Activated CD8-positive, alpha-beta memory T cell treated with anti-CD3 and anti-CD28 coated beads, Interleukin-2, amount 10 ng/mL, durations not matched to agents 7 days and 5 days (primary cell): ENCODE results near the gene LRIT1. TPM values are rescaled to one million over a fixed set of nuclear protein-coding genes. Genes with fewer than 3 reads are reported as not detected.

Source experiments
- ATAC-seq: fragments of 150-1000 bp; cut with Tn5 transposase; one replicate; pipeline ENCODE4 v1.10.0; 2021; ENCODE audit warnings: moderate library complexity
- CTCF ChIA-PET: fragments of 350-600 bp; sonication (Branson Sonifier 250); formaldehyde crosslinking; loops from one replicate; lab custom pipeline; 2021; ENCODE audit warnings: antibody characterized with exemption; lab: Charles Lee
- DNase-seq: peaks from one replicate; pipeline ENCODE4 v3.0.0-alpha.2; 2020
- H3K27ac Mint-ChIP-seq: one replicate; pipeline ENCODE4 v1.8.0; 2021; ENCODE audit warnings: mild to moderate bottlenecking, mixed read lengths
- H3K27me3 Mint-ChIP-seq: one replicate; pipeline ENCODE4 v1.8.0; 2021; ENCODE audit warnings: mixed read lengths
- H3K36me3 Mint-ChIP-seq: one replicate; pipeline ENCODE4 v1.8.0; 2021; ENCODE audit warnings: mild to moderate bottlenecking, mixed read lengths
- H3K4me1 Mint-ChIP-seq: one replicate; pipeline ENCODE4 v1.8.0; 2021; ENCODE audit warnings: mixed read lengths
- H3K4me3 Mint-ChIP-seq: one replicate; pipeline ENCODE4 v1.8.0; 2021; ENCODE audit warnings: mild to moderate bottlenecking, moderate library complexity, mixed read lengths
- H3K9me3 Mint-ChIP-seq: one replicate; pipeline ENCODE4 v1.8.0; 2022; ENCODE audit warnings: low read depth, mixed read lengths
- total RNA-seq, 2 experiments: library from RNA; stranded (reverse); gene quantifications; one replicate each; pipeline ENCODE4 v1.2.3, GENCODE V29; 2021

The LRIT1 gene
- total RNA-seq, 2 experiments from 2014 or later: not detected

DNA sequence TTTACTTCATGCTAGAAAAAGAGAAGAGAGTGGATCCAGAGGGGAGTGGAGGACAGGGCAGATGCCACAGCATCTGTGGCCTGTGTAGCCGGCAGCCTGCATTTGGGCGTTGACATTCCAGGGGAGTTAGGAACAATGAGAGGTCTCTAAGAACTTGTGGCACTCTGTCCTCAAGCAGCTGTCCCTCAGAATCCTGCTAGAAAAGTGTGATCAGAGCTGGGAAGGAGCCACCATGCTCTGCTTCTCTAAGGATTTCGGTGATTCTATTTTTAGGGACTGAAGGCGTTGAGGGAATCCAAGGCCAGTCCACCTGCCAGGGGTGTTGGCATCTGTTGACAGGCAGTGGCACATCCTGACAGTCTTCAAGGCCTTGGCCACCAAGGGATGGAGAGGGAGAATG, 23.6 kb downstream of the LRIT1 start:
- no peak overlapping the region for H3K27ac Mint-ChIP-seq
- peaks cover 4% of the 10 kb centered on the region for H3K9me3 Mint-ChIP-seq
- H3K4me1 Mint-ChIP-seq: no peaks in the 10 kb centered on the region
- no peak for ATAC-seq
- DNase-seq: no peak
- no peak overlapping the region for H3K4me3 Mint-ChIP-seq
- CTCF ChIA-PET: interaction anchor here (4.8 kb wide), 1 partner anchor 70 kb away, joined by 34 read pairs; no protein-coding TSS in a partner anchor
- H3K27me3 Mint-ChIP-seq: no peaks in the 10 kb centered on the region
- H3K36me3 Mint-ChIP-seq: no peaks in the 10 kb centered on the region

DNA sequence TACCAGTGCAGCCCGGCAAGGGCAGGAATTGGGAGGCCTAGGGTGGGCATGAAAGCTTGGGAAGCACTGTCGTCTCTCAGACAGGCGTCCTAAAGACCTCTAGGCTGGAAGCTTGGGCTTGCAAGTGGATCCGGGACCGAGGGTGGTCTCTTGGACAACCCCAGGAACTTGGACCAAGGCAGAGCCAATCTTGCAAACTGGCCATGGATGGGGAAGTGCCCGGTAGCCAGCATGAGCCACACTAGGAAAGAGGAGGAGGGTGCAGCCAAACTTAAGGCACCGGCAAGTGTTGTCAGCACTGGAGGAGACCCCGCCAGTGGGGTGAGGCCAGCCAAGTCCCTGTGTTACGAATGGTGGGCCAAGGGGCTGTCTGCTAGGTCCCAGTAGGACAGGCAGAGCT, 24.5 kb downstream of the LRIT1 start:
- Mint-ChIP-seq H3K9me3 (peaks cover 4% of the 10 kb centered on the region), H3K4me1 (no peaks in the 10 kb centered on the region), H3K4me3 (no peak overlapping the region), H3K27me3 (no peaks in the 10 kb centered on the region), H3K27ac (no peak overlapping the region), H3K36me3 (no peaks in the 10 kb centered on the region)
- DNase-seq (no peak), ATAC-seq (no peak)
- CTCF ChIA-PET: interaction anchor here (2.4 to 4.8 kb wide), 2 partner anchors 23 to 69 kb away, joined by 9 to 34 read pairs; partner anchors contain the start of gene CDHR1

DNA sequence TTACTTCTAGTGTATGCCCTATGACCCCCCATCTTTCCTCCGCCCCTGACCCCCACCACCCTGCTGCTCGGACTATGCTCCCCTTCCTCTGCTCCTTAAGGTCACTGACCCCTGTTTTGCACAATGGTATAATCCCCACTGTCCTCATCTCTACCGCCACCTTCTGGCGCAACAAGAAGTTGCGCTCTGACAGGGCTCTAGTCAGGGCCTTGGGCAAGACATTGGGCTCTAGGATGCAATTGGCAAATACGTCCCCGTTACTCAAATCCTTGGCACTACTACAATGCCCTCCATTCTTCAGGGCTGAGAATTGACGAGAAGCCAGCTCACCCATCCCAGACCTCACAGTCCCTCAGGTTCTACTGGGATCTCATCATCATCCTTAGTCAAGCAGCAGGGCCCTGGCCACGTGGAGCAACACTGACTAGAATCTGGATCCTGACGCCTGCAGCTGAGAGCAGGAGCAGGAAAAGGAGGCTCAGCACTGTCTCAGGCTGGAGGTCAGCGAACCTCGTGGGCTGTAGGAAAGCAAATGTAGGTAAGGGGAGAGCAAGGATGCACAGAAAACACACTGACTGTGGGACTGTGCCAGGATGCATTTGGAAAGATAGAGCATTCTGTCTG, 26.6 kb downstream of the LRIT1 start:
- peak overlapping the region; percentile 38 for H3K4me3 Mint-ChIP-seq
- H3K27ac Mint-ChIP-seq: no peak overlapping the region
- no peaks in the 10 kb centered on the region for H3K27me3 Mint-ChIP-seq
- peaks cover 4% of the 10 kb centered on the region for H3K9me3 Mint-ChIP-seq
- ATAC-seq: peak; percentile 89
- no peaks in the 10 kb centered on the region for H3K4me1 Mint-ChIP-seq
- H3K36me3 Mint-ChIP-seq: no peaks in the 10 kb centered on the region
- CTCF ChIA-PET: interaction anchor here (1.0 to 4.8 kb wide), 11 partner anchors 8 to 76 kb away, joined by 3 to 34 read pairs (median 6); partner anchors contain the start of genes CDHR1, GPR15LG and LRIT2
- peak; percentile 62 for DNase-seq

DNA sequence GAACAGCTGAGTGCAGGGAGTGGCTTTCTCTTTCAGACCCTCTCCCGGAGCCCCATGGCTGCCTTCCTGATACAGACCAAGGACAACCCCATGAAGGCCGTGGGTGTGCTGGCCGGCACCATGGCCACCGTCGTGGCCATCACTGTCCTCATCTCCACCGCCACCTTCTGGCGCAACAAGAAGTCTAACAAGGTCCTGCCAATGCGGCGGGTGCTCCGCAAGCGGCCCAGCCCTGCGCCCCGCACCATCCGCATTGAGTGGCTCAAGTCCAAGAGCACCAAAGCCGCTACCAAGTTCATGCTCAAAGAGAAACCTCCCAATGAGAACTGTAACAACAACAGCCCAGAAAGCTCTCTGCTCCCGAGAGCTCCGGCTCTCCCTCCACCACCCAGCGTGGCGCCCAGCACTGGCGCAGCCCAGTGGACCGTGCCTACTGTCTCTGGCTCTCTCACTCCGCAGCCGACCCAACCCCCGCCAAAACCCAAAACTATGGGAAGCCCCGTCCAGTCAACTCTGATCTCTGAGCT, 27.2 kb downstream of the LRIT1 start:
- CTCF ChIA-PET: interaction anchor here (1.2 to 4.8 kb wide), 8 partner anchors 7 to 76 kb away, joined by 3 to 34 read pairs (median 6); partner anchors contain the start of genes GPR15LG and LRIT2
- H3K36me3 Mint-ChIP-seq: no peaks in the 10 kb centered on the region
- ATAC-seq: peak; percentile 12
- no peak for DNase-seq
- H3K4me1 Mint-ChIP-seq: no peaks in the 10 kb centered on the region
- H3K9me3 Mint-ChIP-seq: no peaks in the 10 kb centered on the region
- no peaks in the 10 kb centered on the region for H3K27me3 Mint-ChIP-seq
- H3K4me3 Mint-ChIP-seq: peak overlapping the region; percentile 38
- no peak overlapping the region for H3K27ac Mint-ChIP-seq

DNA sequence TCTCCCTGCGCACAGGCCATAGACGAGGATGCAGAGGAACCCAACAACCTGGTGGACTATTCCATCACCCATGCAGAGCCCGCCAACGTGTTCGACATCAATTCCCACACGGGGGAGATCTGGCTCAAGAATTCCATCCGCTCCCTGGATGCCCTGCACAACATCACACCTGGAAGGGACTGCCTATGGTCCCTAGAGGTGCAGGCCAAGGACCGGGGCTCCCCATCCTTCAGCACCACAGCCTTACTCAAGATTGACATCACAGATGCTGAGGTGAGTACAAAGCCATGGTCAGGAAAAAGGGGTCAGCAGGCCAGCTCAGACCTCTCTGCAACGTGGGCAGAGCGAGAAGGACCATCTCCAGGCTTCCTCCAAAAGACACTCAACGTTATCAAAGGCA, 28.3 kb downstream of the LRIT1 start:
- Mint-ChIP-seq H3K4me1 (no peaks in the 10 kb centered on the region), H3K9me3 (no peaks in the 10 kb centered on the region), H3K4me3 (no peak overlapping the region), H3K27me3 (peaks cover 3% of the 10 kb centered on the region), H3K36me3 (no peaks in the 10 kb centered on the region), H3K27ac (no peak overlapping the region)
- ATAC-seq (no peak), DNase-seq (no peak)
- CTCF ChIA-PET: interaction anchor here (0.8 to 4.8 kb wide), 4 partner anchors 40 to 324 kb away, joined by 3 to 34 read pairs (median 10); partner anchors contain the start of gene GPR15LG

DNA sequence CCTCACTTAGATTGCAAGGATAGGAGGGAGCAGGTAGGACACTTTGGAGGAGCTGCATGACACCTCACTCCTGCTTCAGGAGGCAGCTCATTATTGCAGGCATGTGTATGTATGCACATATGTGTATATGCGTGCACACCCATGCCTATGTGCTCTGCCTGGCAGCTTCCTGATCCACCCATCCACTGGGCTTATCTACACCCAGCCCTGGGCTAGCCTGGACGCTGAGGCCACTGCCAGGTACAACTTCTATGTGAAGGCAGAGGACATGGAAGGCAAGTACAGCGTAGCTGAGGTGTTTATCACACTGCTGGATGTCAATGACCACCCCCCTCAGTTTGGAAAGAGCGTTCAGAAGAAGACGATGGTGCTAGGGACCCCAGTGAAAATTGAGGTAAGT, 29.3 kb downstream of the LRIT1 start:
- peaks cover 6% of the 10 kb centered on the region for H3K27me3 Mint-ChIP-seq
- CTCF ChIA-PET: interaction anchor here (0.7 to 2.8 kb wide), 2 partner anchors 64 to 325 kb away, joined by 3 to 13 read pairs; no protein-coding TSS in a partner anchor
- no peaks in the 10 kb centered on the region for H3K36me3 Mint-ChIP-seq
- no peaks in the 10 kb centered on the region for H3K9me3 Mint-ChIP-seq
- no peak overlapping the region for H3K27ac Mint-ChIP-seq
- ATAC-seq (no peak), DNase-seq (no peak)
- no peaks in the 10 kb centered on the region for H3K4me1 Mint-ChIP-seq
- no peak overlapping the region for H3K4me3 Mint-ChIP-seq

DNA sequence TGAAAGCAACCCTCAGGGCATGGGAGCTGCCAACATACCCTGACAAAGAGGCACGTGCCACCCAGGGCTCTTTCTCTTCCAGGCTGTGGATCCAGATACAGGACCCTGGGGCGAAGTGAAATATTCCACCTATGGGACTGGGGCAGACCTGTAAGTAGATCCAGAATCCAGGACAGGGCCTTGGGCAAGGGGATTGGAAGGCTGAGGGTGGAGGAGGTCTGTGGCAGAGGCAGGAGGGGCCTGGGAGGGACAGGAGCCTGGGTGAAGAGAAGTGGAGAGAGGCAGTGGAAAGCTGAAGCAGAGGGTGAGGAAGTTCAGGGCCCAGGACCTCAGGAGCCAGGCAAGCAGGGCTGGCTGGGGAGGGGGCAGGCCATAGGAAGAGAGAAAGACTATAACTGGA, 29.8 kb downstream of the LRIT1 start:
- H3K4me3 Mint-ChIP-seq: no peak overlapping the region
- ATAC-seq: no peak
- no peak for DNase-seq

DNA sequence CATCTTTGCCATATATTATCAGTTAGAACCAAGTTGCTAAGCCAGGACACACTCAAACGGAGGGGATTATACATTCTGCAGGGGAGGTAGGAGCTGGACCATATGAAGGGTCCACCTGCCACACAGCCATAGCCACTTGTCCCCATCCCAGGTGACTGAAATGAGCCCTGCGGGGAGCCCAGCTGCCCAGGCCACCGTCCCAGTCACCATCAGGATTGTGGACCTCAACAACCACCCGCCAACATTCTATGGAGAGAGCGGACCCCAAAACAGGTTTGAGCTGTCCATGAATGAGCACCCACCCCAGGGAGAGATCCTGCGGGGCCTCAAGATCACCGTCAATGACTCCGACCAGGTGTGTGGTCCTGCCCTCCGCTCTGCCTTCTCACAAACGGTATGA, 33.3 kb downstream of the LRIT1 start:
- ATAC-seq: no peak
- no peak overlapping the region for H3K27ac Mint-ChIP-seq

More for the DNA sequence above, 29.8 kb downstream of the LRIT1 start:
- Mint-ChIP-seq H3K36me3 (no peaks in the 10 kb centered on the region), H3K27ac (no peak overlapping the region), H3K9me3 (no peaks in the 10 kb centered on the region), H3K4me1 (no peaks in the 10 kb centered on the region), H3K27me3 (peaks cover 11% of the 10 kb centered on the region)
- CTCF ChIA-PET: interaction anchor here (0.7 to 2.8 kb wide), 2 partner anchors 63 to 325 kb away, joined by 3 to 13 read pairs; no protein-coding TSS in a partner anchor

DNA sequence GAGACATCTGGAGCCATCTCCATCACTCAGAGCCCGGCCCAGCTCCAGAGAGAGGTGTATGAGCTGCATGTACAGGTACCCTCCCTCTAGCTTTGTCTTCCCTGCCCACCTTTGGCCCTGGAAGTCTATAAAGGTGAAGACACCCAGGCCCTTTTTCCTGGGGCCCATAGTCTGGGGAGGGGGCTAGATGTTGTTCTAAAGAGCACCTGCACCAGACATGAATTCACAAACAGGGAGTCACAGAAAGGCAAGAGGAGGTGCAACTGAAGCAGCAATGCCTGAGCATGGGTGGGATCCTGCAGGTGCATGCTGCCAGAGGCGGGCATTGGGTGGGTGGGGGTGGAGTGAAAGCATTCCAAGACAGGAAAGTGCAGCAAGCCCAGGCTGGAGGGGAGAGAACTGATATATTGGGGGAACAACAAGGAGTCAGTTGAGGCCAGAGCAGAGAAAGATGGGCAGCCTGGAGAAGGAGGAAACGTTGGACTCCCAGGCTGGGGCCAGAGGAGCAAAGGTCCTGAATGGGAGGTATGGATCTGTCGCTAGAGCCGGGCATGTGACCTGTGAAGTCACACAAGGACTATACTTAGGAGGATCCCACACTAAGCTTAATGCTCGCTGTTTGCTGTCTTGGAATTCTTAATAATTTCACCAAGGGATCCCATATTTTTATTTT, 35.4 kb downstream of the LRIT1 start:
- no peak for DNase-seq
- ATAC-seq: no peak
- Mint-ChIP-seq H3K4me1 (no peaks in the 10 kb centered on the region), H3K36me3 (no peaks in the 10 kb centered on the region), H3K27ac (no peak overlapping the region), H3K27me3 (peaks cover 11% of the 10 kb centered on the region), H3K9me3 (no peaks in the 10 kb centered on the region), H3K4me3 (no peak overlapping the region)
- CTCF ChIA-PET: interaction anchor here (0.6 to 5.5 kb wide), 9 partner anchors 9 to 337 kb away, joined by 3 to 65 read pairs (median 5); partner anchors contain the start of gene CDHR1

More for the DNA sequence above, 33.3 kb downstream of the LRIT1 start:
- CTCF ChIA-PET: interaction anchor here (0.6 to 5.5 kb wide), 3 partner anchors 54 to 217 kb away, joined by 3 to 65 read pairs (median 4); no protein-coding TSS in a partner anchor
- H3K4me1 Mint-ChIP-seq: no peaks in the 10 kb centered on the region
- no peaks in the 10 kb centered on the region for H3K36me3 Mint-ChIP-seq
- H3K27me3 Mint-ChIP-seq: peaks cover 11% of the 10 kb centered on the region
- no peaks in the 10 kb centered on the region for H3K9me3 Mint-ChIP-seq
- DNase-seq: no peak
- H3K4me3 Mint-ChIP-seq: no peak overlapping the region

DNA sequence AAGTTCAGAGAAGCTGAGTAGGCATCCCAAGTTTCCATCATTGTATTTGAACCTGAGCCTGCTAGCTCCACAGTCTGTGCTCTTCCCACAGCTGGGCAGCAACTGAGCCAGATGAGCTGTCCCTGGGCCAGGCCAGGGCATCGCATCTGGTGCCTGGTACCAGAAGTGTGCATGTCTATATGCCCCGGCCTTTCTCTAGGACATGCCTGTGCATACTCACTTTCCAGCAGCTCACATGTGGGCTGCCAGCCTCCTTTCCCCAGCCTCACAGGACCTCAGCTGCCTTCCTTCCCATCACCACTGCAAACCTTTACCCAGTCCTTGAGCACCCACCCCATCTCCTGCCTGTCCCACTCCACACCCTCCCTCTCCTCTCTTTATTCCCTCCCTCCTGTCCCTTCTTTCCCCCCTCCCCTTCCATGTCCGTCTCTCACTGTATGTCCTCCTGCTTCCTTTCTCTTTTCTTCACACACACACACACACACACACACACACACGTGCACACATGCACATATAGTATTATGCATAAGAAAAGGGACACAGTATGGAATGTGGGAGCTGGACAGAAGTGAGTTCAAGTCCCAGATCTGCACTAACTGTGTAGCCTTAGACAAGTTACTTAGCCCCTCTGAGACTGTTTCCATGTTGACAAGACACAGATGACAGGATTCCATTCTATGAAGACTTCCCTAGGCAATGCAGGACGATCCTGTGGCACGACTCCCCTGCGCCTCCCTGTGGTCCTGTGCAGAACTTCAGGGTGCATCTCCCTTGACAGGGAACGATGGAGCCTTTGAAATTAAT, 36.1 kb downstream of the LRIT1 start:
- DNase-seq (peak; percentile 79), ATAC-seq (peak; percentile 88)
- no peaks in the 10 kb centered on the region for H3K36me3 Mint-ChIP-seq
- CTCF ChIA-PET: interaction anchor here (0.6 to 5.5 kb wide), 11 partner anchors 10 to 337 kb away, joined by 3 to 65 read pairs (median 4); partner anchors contain the start of gene CDHR1
- H3K27ac Mint-ChIP-seq: no peak overlapping the region
- H3K9me3 Mint-ChIP-seq: no peaks in the 10 kb centered on the region
- H3K4me1 Mint-ChIP-seq: no peaks in the 10 kb centered on the region
- H3K4me3 Mint-ChIP-seq: no peak overlapping the region
- H3K27me3 Mint-ChIP-seq: peaks cover 11% of the 10 kb centered on the region

DNA sequence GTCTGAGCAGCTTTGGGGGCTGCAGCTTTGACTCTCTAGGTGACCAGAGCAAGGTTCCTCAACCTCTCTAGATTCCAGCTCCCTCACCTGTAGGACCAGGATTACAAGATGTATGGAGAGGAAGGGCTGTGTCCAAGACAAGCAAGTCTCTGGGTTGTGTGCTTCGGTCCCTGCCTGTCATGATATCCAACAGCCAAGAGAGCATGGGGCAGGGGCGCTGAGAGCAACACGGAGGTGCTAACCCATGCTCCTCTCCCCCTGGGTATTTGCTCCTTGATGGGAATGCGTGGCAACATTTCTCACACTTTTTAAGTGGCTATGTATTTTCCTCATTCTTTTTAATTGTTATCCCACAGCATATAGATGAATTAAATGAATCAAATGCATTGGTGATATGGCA, 36.7 kb downstream of the LRIT1 start:
- H3K9me3 Mint-ChIP-seq: no peaks in the 10 kb centered on the region
- no peaks in the 10 kb centered on the region for H3K36me3 Mint-ChIP-seq
- CTCF ChIA-PET: interaction anchor here (0.8 to 5.5 kb wide), 9 partner anchors 9 to 63 kb away, joined by 3 to 65 read pairs (median 5); partner anchors contain the start of gene CDHR1
- H3K4me1 Mint-ChIP-seq: no peaks in the 10 kb centered on the region
- H3K4me3 Mint-ChIP-seq: no peak overlapping the region
- no peak for ATAC-seq
- H3K27ac Mint-ChIP-seq: no peak overlapping the region
- DNase-seq: no peak
- H3K27me3 Mint-ChIP-seq: peaks cover 11% of the 10 kb centered on the region

DNA sequence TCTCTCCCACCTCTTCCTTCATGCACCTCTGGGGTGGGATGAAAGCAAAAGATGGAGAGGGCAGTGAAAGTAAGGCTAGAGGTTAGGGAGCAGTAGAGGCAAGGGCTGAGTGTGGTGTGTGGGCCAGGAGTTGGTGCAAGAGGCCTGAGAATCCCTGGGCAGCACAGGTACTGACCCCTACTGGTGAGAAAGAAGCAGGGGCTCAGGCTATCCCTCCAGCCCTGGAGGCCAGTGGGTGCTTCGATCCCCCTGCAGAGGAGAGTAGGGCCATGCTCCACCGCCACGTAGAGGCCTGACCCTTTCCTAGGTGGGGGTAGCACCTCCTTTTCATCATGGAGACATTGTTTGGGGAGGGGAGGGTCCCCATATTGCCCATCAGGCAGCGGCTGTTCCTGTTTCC, 37.2 kb downstream of the LRIT1 start:
- no peak overlapping the region for H3K27ac Mint-ChIP-seq
- ATAC-seq (no peak), DNase-seq (no peak)
- H3K36me3 Mint-ChIP-seq: no peaks in the 10 kb centered on the region
- H3K9me3 Mint-ChIP-seq: no peaks in the 10 kb centered on the region
- H3K27me3 Mint-ChIP-seq: peaks cover 11% of the 10 kb centered on the region
- CTCF ChIA-PET: interaction anchor here (1.2 to 5.5 kb wide), 3 partner anchors 13 to 56 kb away, joined by 3 to 65 read pairs (median 4); no protein-coding TSS in a partner anchor
- H3K4me3 Mint-ChIP-seq: no peak overlapping the region
- no peaks in the 10 kb centered on the region for H3K4me1 Mint-ChIP-seq
